GM12878 (cell line): ENCODE results near the gene AP1AR. TPM values are rescaled to one million over a fixed set of nuclear protein-coding genes. Genes with fewer than 3 reads are reported as not detected.

Source experiments
- ASH2L ChIP-seq: fragments of 300-600, 200-600 bp; sonication (generic); IDR thresholded peaks from 2 replicates; pipeline ENCODE4 v1.6.1; 2017; ENCODE audit warnings: low read depth, mild to moderate bottlenecking, borderline replicate concordance
- BCL3 ChIP-seq: IDR thresholded peaks from 2 replicates; pipeline ENCODE4 v1.6.1; 2011; ENCODE audit warnings: borderline replicate concordance, low read depth, mild to moderate bottlenecking, moderate library complexity, low read length; ENCODE audit not compliant: insufficient read depth, poor library complexity, severe bottlenecking
- BRCA1 ChIP-seq: IDR thresholded peaks from 2 replicates; pipeline ENCODE4 v1.6.1; 2011; ENCODE audit warnings: low read depth, low read length, improper control_type of control experiment
- HDGF ChIP-seq: fragments of 450-650 bp; IDR thresholded peaks from 2 replicates; pipeline ENCODE4 v1.6.1; 2016; ENCODE audit warnings: antibody characterized with exemption
- IRF3 ChIP-seq: fragments of 450-650 bp; IDR thresholded peaks from 2 replicates; pipeline ENCODE4 v1.6.1; 2014; ENCODE audit warnings: mild to moderate bottlenecking
- JUNB ChIP-seq: IDR thresholded peaks from 2 replicates; pipeline ENCODE4 v1.6.1; 2016; ENCODE audit warnings: antibody characterized with exemption, mild to moderate bottlenecking
- NFYA ChIP-seq: IDR thresholded peaks from 2 replicates; pipeline ENCODE4 v1.6.1; 2011; ENCODE audit warnings: low read depth, mild to moderate bottlenecking, low read length, improper control_type of control experiment, borderline replicate concordance
- PML ChIP-seq: IDR thresholded peaks from 2 replicates; pipeline ENCODE4 v1.6.1; 2012; ENCODE audit warnings: low read length, inconsistent platforms
- RAD51 ChIP-seq: fragments of 450-650 bp; IDR thresholded peaks from 2 replicates; pipeline ENCODE4 v1.6.1; 2016; ENCODE audit warnings: moderate library complexity, mild to moderate bottlenecking, inconsistent platforms
- SIN3A ChIP-seq: IDR thresholded peaks from 2 replicates; pipeline ENCODE4 v1.6.1; 2012; ENCODE audit warnings: low read depth, low read length, improper control_type of control experiment
- SMAD1 ChIP-seq: fragments of 450-650 bp; IDR thresholded peaks from 2 replicates; pipeline ENCODE4 v1.6.1; 2018; ENCODE audit warnings: mild to moderate bottlenecking, low read depth; ENCODE audit not compliant: partially characterized antibody
- SMAD5 ChIP-seq: IDR thresholded peaks from 2 replicates; pipeline ENCODE4 v1.6.1; 2016; ENCODE audit warnings: antibody characterized with exemption, low read depth
- TCF12 ChIP-seq: IDR thresholded peaks from 2 replicates; pipeline ENCODE4 v1.6.1; 2011; ENCODE audit warnings: low read depth, mild to moderate bottlenecking, low read length
- TCF3 ChIP-seq: IDR thresholded peaks from 2 replicates; pipeline ENCODE4 v1.6.1; 2012; ENCODE audit warnings: low read depth, mild to moderate bottlenecking, low read length, borderline replicate concordance; ENCODE audit not compliant: insufficient read depth
- YBX1 ChIP-seq: fragments of 450-650 bp; IDR thresholded peaks from 2 replicates; pipeline ENCODE4 v1.6.1; 2016; ENCODE audit warnings: antibody characterized with exemption
- ZBED1 ChIP-seq: IDR thresholded peaks from 2 replicates; pipeline ENCODE4 v1.6.1; 2016; ENCODE audit warnings: borderline replicate concordance
- ZNF384 ChIP-seq: IDR thresholded peaks from 2 replicates; pipeline ENCODE4 v1.6.1; 2012; ENCODE audit warnings: low read depth, mild to moderate bottlenecking, low read length, improper control_type of control experiment, borderline replicate concordance
- polyA plus RNA-seq, 11 experiments: library from polyadenylated mRNA; depleted of rRNA in 4 of 11; unstranded in 6 of 11; stranded (reverse) in 5 of 11; fragments of >200 nt; fragmentation: Nextera tagmentation in 4 of 11; fragmentation: Illumina TruSeq in 1 of 11; extraction: Ambion mirVana in 4 of 11; extraction: Trizol in 1 of 11; gene quantifications; 1 replicate in 1 of 11; 2 replicates in 10 of 11; pipeline versions ENCODE4 v1.2.1 to v1.2.3, GENCODE V29; 2011 to 2016; ENCODE audit warnings: inconsistent platforms in 2 of 11, missing spikeins in 2 of 11, low read depth in 1 of 11
- total RNA-seq, 4 experiments: library from RNA; depleted of rRNA in 3 of 4; stranded (reverse); fragments of >200 nt in 3 of 4; fragmentation: Illumina TruSeq in 1 of 4; extraction: Trizol in 1 of 4; gene quantifications; 2 replicates each; pipeline versions ENCODE4 v1.2.1 to v1.2.3, GENCODE V29; 2013 to 2021
- TF ChIP-seq, protein P1 (sequence below): fragments of 450-650 bp; IDR thresholded peaks from 2 replicates; pipeline ENCODE4 v1.6.1; 2016; ENCODE audit warnings: mild to moderate bottlenecking
- TF ChIP-seq, protein P2 (sequence below), 3 experiments: IDR thresholded peaks in 2 of 3; conservative IDR thresholded peaks in 1 of 3; 2 replicates each; pipeline ENCODE4 v1.5.1; 2011; ENCODE audit warnings: low read depth in 3 of 3, low read length in 3 of 3, mild to moderate bottlenecking in 3 of 3, control low read depth in 2 of 3, moderate library complexity in 2 of 3, inconsistent platforms in 1 of 3, mixed read lengths in 1 of 3; ENCODE audit not compliant: control insufficient read depth in 2 of 3, insufficient read depth in 1 of 3; ENCODE audit errors: extremely low read depth in 1 of 3
- TF ChIP-seq, protein P3 (sequence below): IDR thresholded peaks from 2 replicates; pipeline ENCODE4 v1.6.1; 2011; ENCODE audit warnings: mild to moderate bottlenecking, low read depth, low read length, moderate library complexity; ENCODE audit not compliant: insufficient replicate concordance
- TF ChIP-seq, protein P4 (sequence below): fragments of 450-650 bp; IDR thresholded peaks from 2 replicates; pipeline ENCODE4 v1.6.1; 2017; ENCODE audit warnings: borderline replicate concordance

Gene AP1AR
- total and polyA plus RNA-seq, 10 of the 15 experiments (the other 5 are each of a cell fraction or from before 2014, with no cell fraction given) = 5.6 to 29.1 (median 16.3) TPM

GRCh38 chr4:112279025-112279881 lies 47.7 kb downstream of the AP1AR start (continued):
- TF ChIP-seq, protein P1, sequence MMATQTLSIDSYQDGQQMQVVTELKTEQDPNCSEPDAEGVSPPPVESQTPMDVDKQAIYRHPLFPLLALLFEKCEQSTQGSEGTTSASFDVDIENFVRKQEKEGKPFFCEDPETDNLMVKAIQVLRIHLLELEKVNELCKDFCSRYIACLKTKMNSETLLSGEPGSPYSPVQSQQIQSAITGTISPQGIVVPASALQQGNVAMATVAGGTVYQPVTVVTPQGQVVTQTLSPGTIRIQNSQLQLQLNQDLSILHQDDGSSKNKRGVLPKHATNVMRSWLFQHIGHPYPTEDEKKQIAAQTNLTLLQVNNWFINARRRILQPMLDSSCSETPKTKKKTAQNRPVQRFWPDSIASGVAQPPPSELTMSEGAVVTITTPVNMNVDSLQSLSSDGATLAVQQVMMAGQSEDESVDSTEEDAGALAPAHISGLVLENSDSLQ = peak; percentile 58; the same call in 1 of the 2 replicates
- TF ChIP-seq ZNF384 (peak; percentile 92), ASH2L (no peak), PML (no peak), RAD51 (no peak), TCF3 (0 out of 2 replicates have a peak, but pooled peaks have one; percentile 10), JUNB (peak; percentile 55), IRF3 (no peak), SMAD5 (no peak), ZBED1 (peak; percentile 69; the same call in 1 of the 2 replicates), BRCA1 (no peak), SMAD1 (no peak), NFYA (no peak), YBX1 (no peak), BCL3 (peak; percentile 75), HDGF (0 out of 2 replicates have a peak, but pooled peaks have one; percentile 36), SIN3A (no peak), TCF12 (0 out of 2 replicates have a peak, but pooled peaks have one; percentile 24)
- TF ChIP-seq, protein P2, sequence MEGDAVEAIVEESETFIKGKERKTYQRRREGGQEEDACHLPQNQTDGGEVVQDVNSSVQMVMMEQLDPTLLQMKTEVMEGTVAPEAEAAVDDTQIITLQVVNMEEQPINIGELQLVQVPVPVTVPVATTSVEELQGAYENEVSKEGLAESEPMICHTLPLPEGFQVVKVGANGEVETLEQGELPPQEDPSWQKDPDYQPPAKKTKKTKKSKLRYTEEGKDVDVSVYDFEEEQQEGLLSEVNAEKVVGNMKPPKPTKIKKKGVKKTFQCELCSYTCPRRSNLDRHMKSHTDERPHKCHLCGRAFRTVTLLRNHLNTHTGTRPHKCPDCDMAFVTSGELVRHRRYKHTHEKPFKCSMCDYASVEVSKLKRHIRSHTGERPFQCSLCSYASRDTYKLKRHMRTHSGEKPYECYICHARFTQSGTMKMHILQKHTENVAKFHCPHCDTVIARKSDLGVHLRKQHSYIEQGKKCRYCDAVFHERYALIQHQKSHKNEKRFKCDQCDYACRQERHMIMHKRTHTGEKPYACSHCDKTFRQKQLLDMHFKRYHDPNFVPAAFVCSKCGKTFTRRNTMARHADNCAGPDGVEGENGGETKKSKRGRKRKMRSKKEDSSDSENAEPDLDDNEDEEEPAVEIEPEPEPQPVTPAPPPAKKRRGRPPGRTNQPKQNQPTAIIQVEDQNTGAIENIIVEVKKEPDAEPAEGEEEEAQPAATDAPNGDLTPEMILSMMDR (IDR thresholded peaks at IDR 0.05 in 2 of 3, conservative IDR thresholded peaks at IDR 0.05 in 1 of 3; ENCODE audit: control insufficient read depth in 2 of 3, extremely low read depth in 1 of 3, insufficient read depth in 1 of 3, low read depth in 3 of 3, low read length in 3 of 3) = no peak
- TF ChIP-seq, protein P3, sequence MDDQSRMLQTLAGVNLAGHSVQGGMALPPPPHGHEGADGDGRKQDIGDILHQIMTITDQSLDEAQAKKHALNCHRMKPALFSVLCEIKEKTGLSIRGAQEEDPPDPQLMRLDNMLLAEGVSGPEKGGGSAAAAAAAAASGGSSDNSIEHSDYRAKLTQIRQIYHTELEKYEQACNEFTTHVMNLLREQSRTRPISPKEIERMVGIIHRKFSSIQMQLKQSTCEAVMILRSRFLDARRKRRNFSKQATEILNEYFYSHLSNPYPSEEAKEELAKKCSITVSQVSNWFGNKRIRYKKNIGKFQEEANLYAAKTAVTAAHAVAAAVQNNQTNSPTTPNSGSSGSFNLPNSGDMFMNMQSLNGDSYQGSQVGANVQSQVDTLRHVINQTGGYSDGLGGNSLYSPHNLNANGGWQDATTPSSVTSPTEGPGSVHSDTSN = no peak
- TF ChIP-seq, protein P4, sequence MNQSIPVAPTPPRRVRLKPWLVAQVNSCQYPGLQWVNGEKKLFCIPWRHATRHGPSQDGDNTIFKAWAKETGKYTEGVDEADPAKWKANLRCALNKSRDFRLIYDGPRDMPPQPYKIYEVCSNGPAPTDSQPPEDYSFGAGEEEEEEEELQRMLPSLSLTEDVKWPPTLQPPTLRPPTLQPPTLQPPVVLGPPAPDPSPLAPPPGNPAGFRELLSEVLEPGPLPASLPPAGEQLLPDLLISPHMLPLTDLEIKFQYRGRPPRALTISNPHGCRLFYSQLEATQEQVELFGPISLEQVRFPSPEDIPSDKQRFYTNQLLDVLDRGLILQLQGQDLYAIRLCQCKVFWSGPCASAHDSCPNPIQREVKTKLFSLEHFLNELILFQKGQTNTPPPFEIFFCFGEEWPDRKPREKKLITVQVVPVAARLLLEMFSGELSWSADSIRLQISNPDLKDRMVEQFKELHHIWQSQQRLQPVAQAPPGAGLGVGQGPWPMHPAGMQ = no peak
